GM12878 (cell line): ENCODE data around the gene C17orf113. TPM values are rescaled to one million over a fixed set of nuclear protein-coding genes. Genes with fewer than 3 reads are reported as not detected.

ENCODE experiments used
- ATAC-seq: fragments of 200-7000 bp; cut with Tn5 transposase; 3 replicates; pipeline ENCODE4 v1.9.1; 2020; ENCODE audit warnings: mild to moderate bottlenecking, moderate library complexity
- BruUV-seq: library from RNA; stranded (reverse); fragments of 400-500 nt; replicated peaks from 2 replicates; lab custom pipeline; 2021; lab: Mats Ljungman, UMichigan
- CTCF ChIA-PET: fragments of 300-600 bp; sonication (Branson Sonifier 250); formaldehyde crosslinking; extraction: SDS; loops from one replicate; lab custom pipeline; 2021; ENCODE audit warnings: inconsistent platforms; lab: Yijun Ruan, JAX
- POLR2A ChIA-PET: fragments of 350-600 bp; formaldehyde crosslinking; extraction: SDS; loops from one replicate; lab custom pipeline; 2021; ENCODE audit warnings: inconsistent platforms; lab: Charles Lee
- RAD21 ChIA-PET: fragments of 300-600 bp; sonication (Branson Sonifier 250); formaldehyde crosslinking; loops from one replicate; lab custom pipeline; 2023; ENCODE audit warnings: antibody characterized with exemption; ENCODE audit not compliant: unreplicated experiment; lab: Charles Lee
- SMC1A ChIA-PET: fragments of 300-600 bp; sonication (Branson Sonifier 250); formaldehyde crosslinking; loops from one replicate; lab custom pipeline; 2023; ENCODE audit not compliant: unreplicated experiment, uncharacterized antibody; lab: Charles Lee
- DNase-seq: peaks from one replicate; pipeline ENCODE4 v3.0.0-alpha.2; 2011; ENCODE audit warnings: low read depth, low spot score
- FAIRE-seq: peaks from 3 replicates; lab custom pipeline; 2011; peaks lifted over from hg19 to GRCh38; lab: Jason Lieb, UNC
- H2AFZ ChIP-seq: 2 replicates; pipeline ENCODE4 v1.6.0; 2011; ENCODE audit warnings: low read depth, low read length, control low read depth; ENCODE audit not compliant: control insufficient read depth
- H3K27ac ChIP-seq: 2 replicates; pipeline ENCODE4 v1.5.1; 2011; ENCODE audit warnings: control low read depth; ENCODE audit not compliant: control insufficient read depth, insufficient read depth
- H3K27me3 ChIP-seq, 2 experiments: replicated peaks in 1 of 2; 2 replicates each; pipeline versions ENCODE4 v1.6.0 to v1.6.1; 2011; ENCODE audit warnings: low read length in 1 of 2; ENCODE audit not compliant: control insufficient read depth in 2 of 2, insufficient read depth in 2 of 2
- H3K36me3 ChIP-seq, 2 experiments: 2 replicates each; pipeline ENCODE4 v1.5.1; 2011; ENCODE audit warnings: low read length in 1 of 2; ENCODE audit not compliant: control insufficient read depth in 2 of 2, insufficient read depth in 2 of 2
- H3K4me1 ChIP-seq: 2 replicates; pipeline ENCODE4 v1.6.1; 2011; ENCODE audit warnings: mild to moderate bottlenecking, low read length, moderate library complexity, mixed read lengths; ENCODE audit not compliant: control insufficient read depth, insufficient read depth
- H3K4me2 ChIP-seq: 2 replicates; pipeline ENCODE4 v1.6.0; 2011; ENCODE audit warnings: control low read depth; ENCODE audit not compliant: control insufficient read depth, insufficient read depth
- H3K4me3 ChIP-seq: fragments of 200-600 bp; sonication (generic); 2 replicates; pipeline ENCODE4 v1.5.1; 2016
- H3K79me2 ChIP-seq: 2 replicates; pipeline ENCODE4 v1.6.0; 2011; ENCODE audit warnings: low read length; ENCODE audit not compliant: control insufficient read depth, insufficient read depth
- H3K9ac ChIP-seq: 2 replicates; pipeline ENCODE4 v1.8.0; 2011; ENCODE audit warnings: low read length, control low read depth, mixed read lengths; ENCODE audit not compliant: control insufficient read depth, insufficient read depth
- H3K9me3 ChIP-seq: replicated peaks from 3 replicates; pipeline ENCODE4 v1.5.1; 2011; ENCODE audit warnings: mild to moderate bottlenecking, low read length; ENCODE audit not compliant: control insufficient read depth, insufficient read depth
- H4K20me1 ChIP-seq: 2 replicates; pipeline ENCODE4 v1.6.0; 2011; ENCODE audit not compliant: control insufficient read depth, insufficient read depth
- FOS ChIP-seq: IDR thresholded peaks from 3 replicates; pipeline ENCODE4 v1.6.1; 2011; ENCODE audit warnings: borderline replicate concordance; ENCODE audit not compliant: insufficient read length; ENCODE audit errors: extremely low read depth
- HDAC6 ChIP-seq: fragments of 200-600 bp; sonication (generic); IDR thresholded peaks from one replicate; pipeline ENCODE4 v1.8.0; 2017; ENCODE audit warnings: antibody characterized with exemption; ENCODE audit not compliant: unreplicated experiment
- MEF2B ChIP-seq: fragments of 450-650 bp; IDR thresholded peaks from 2 replicates; pipeline ENCODE4 v1.6.1; 2018; ENCODE audit warnings: mild to moderate bottlenecking, moderate library complexity; ENCODE audit not compliant: partially characterized antibody, poor library complexity, severe bottlenecking
- MLLT1 ChIP-seq: fragments of 450-650 bp; IDR thresholded peaks from 2 replicates; pipeline ENCODE4 v1.6.1; 2016; ENCODE audit warnings: mild to moderate bottlenecking
- MXI1 ChIP-seq: fragments of 150-350 bp; IDR thresholded peaks from 2 replicates; pipeline ENCODE4 v1.6.1; 2011; ENCODE audit warnings: low read depth, mild to moderate bottlenecking, inconsistent platforms, low read length, improper control_type of control experiment
- MYC ChIP-seq: IDR thresholded peaks from 2 replicates; pipeline ENCODE4 v1.6.1; 2011; ENCODE audit warnings: mild to moderate bottlenecking, low read length, moderate library complexity, inconsistent platforms; ENCODE audit not compliant: insufficient read depth, insufficient replicate concordance, insufficient read length, severe bottlenecking
- NRF1 ChIP-seq: conservative IDR thresholded peaks from 2 replicates; pipeline ENCODE4 v1.6.1; 2011; ENCODE audit warnings: mild to moderate bottlenecking, low read depth, low read length, improper control_type of control experiment
- PML ChIP-seq: IDR thresholded peaks from 2 replicates; pipeline ENCODE4 v1.6.1; 2012; ENCODE audit warnings: low read length, inconsistent platforms
- POLR2A ChIP-seq: IDR thresholded peaks from 2 replicates; pipeline ENCODE4 v1.6.1; 2011; ENCODE audit warnings: low read depth, mild to moderate bottlenecking, low read length
- SIX5 ChIP-seq: IDR thresholded peaks from 2 replicates; pipeline ENCODE4 v1.6.1; 2011; ENCODE audit warnings: mild to moderate bottlenecking, low read depth, low read length, moderate library complexity; ENCODE audit not compliant: severe bottlenecking
- SMAD5 ChIP-seq: IDR thresholded peaks from 2 replicates; pipeline ENCODE4 v1.6.1; 2016; ENCODE audit warnings: antibody characterized with exemption, low read depth
- WGBS: methylation state at CpG from one replicate; pipeline ENCODE4 v1.1.6; 2016; ENCODE audit warnings: low lambda C conversion rate; ENCODE audit not compliant: insufficient replicate concordance, insufficient coverage; ENCODE audit errors: missing lambda C conversion rate; 5-methylcytosine and 5-hydroxymethylcytosine counted together
- in situ Hi-C: fragments of 300-500 bp; cut with MboI; formaldehyde crosslinking; loops from 9 replicates; pipeline ENCODE4 v1.14.3; 2018; ENCODE audit warnings: mixed read lengths
- intact Hi-C: fragments of 100-400 bp; cut with micrococcal nuclease; formaldehyde crosslinking; loops from one replicate; pipeline ENCODE4 v1.14.2; 2022; ENCODE audit not compliant: unreplicated experiment
- polyA plus RNA-seq, 11 experiments: library from polyadenylated mRNA; depleted of rRNA in 4 of 11; unstranded in 6 of 11; stranded (reverse) in 5 of 11; fragments of >200 nt; fragmentation: Nextera tagmentation in 4 of 11; fragmentation: Illumina TruSeq in 1 of 11; extraction: Ambion mirVana in 4 of 11; extraction: Trizol in 1 of 11; gene quantifications; 1 replicate in 1 of 11; 2 replicates in 10 of 11; pipeline versions ENCODE4 v1.2.1 to v1.2.3, GENCODE V29; 2011 to 2016; ENCODE audit warnings: inconsistent platforms in 2 of 11, missing spikeins in 2 of 11, low read depth in 1 of 11
- total RNA-seq, 4 experiments: library from RNA; depleted of rRNA in 3 of 4; stranded (reverse); fragments of >200 nt in 3 of 4; fragmentation: Illumina TruSeq in 1 of 4; extraction: Trizol in 1 of 4; gene quantifications; 2 replicates each; pipeline versions ENCODE4 v1.2.1 to v1.2.3, GENCODE V29; 2013 to 2021
- TF ChIP-seq, protein P1 (sequence below): fragments of 450-650 bp; IDR thresholded peaks from 2 replicates; pipeline ENCODE4 v1.6.1; 2018; ENCODE audit warnings: borderline replicate concordance, mild to moderate bottlenecking; ENCODE audit not compliant: partially characterized antibody
- TF ChIP-seq, protein P2 (sequence below): fragments of 450-650 bp; formaldehyde crosslinking; IDR thresholded peaks from 2 replicates; pipeline ENCODE4 v1.5.0; 2022; ENCODE audit warnings: mild to moderate bottlenecking, missing genetic modification characterization
- TF ChIP-seq, protein P3 (sequence below): fragments of 450-650 bp; formaldehyde crosslinking; IDR thresholded peaks from 2 replicates; pipeline ENCODE4 v1.4.0; 2022; ENCODE audit warnings: mild to moderate bottlenecking, moderate library complexity

Gene C17orf113
- total and polyA plus RNA-seq, 10 of the 15 experiments (the other 5 are each of a cell fraction or from before 2014, with no cell fraction given): 0.03 to 0.17 (median 0.08) TPM; not detected in 3

- in situ Hi-C loops: no loop called here
- SMC1A ChIA-PET: no interaction called here
- no peak overlapping the region for H3K9ac ChIP-seq
- H3K79me2 ChIP-seq: no peaks in the 10 kb centered on the region
- H3K36me3 ChIP-seq: no peaks in the 10 kb centered on the region
- H3K4me3 ChIP-seq: no peak overlapping the region
- H3K27me3 ChIP-seq: no peaks in the 10 kb centered on the region
- RAD21 ChIA-PET: no interaction called here
- CTCF ChIA-PET: no interaction called here
- no peak for FAIRE-seq
- peaks cover 11% of the 10 kb centered on the region for H3K4me1 ChIP-seq
- intact Hi-C loops: loop anchor here (5.0 kb wide), 1 partner anchor 33 kb away; no protein-coding TSS in a partner anchor
- ATAC-seq: no peak
- no peak overlapping the region for H3K4me2 ChIP-seq
- H4K20me1 ChIP-seq: no peaks in the 10 kb centered on the region
- peaks cover 8% of the 10 kb centered on the region; the same call in 2 of the 3 replicates for H3K9me3 ChIP-seq
- no TSS peak for BruUV-seq
- 48% methylated on average over 4 of the region's 4 CpGs for WGBS
- POLR2A ChIA-PET: interaction anchor here (1.2 kb wide), 1 partner anchor 12 kb away, joined by 3 read pairs; no protein-coding TSS in a partner anchor
- no peak overlapping the region for H2AFZ ChIP-seq
- no peak overlapping the region for H3K27ac ChIP-seq
- DNase-seq: no peak
- TF ChIP-seq, protein P1, sequence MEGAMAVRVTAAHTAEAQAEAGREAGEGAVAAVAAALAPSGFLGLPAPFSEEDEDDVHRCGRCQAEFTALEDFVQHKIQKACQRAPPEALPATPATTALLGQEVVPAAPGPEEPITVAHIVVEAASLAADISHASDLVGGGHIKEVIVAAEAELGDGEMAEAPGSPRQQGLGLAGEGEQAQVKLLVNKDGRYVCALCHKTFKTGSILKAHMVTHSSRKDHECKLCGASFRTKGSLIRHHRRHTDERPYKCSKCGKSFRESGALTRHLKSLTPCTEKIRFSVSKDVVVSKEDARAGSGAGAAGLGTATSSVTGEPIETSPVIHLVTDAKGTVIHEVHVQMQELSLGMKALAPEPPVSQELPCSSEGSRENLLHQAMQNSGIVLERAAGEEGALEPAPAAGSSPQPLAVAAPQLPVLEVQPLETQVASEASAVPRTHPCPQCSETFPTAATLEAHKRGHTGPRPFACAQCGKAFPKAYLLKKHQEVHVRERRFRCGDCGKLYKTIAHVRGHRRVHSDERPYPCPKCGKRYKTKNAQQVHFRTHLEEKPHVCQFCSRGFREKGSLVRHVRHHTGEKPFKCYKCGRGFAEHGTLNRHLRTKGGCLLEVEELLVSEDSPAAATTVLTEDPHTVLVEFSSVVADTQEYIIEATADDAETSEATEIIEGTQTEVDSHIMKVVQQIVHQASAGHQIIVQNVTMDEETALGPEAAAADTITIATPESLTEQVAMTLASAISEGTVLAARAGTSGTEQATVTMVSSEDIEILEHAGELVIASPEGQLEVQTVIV: no peak
- TF ChIP-seq SMAD5: no peak
- TF ChIP-seq, protein P2, sequence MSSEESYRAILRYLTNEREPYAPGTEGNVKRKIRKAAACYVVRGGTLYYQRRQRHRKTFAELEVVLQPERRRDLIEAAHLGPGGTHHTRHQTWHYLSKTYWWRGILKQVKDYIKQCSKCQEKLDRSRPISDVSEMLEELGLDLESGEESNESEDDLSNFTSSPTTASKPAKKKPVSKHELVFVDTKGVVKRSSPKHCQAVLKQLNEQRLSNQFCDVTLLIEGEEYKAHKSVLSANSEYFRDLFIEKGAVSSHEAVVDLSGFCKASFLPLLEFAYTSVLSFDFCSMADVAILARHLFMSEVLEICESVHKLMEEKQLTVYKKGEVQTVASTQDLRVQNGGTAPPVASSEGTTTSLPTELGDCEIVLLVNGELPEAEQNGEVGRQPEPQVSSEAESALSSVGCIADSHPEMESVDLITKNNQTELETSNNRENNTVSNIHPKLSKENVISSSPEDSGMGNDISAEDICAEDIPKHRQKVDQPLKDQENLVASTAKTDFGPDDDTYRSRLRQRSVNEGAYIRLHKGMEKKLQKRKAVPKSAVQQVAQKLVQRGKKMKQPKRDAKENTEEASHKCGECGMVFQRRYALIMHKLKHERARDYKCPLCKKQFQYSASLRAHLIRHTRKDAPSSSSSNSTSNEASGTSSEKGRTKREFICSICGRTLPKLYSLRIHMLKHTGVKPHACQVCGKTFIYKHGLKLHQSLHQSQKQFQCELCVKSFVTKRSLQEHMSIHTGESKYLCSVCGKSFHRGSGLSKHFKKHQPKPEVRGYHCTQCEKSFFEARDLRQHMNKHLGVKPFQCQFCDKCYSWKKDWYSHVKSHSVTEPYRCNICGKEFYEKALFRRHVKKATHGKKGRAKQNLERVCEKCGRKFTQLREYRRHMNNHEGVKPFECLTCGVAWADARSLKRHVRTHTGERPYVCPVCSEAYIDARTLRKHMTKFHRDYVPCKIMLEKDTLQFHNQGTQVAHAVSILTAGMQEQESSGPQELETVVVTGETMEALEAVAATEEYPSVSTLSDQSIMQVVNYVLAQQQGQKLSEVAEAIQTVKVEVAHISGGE (CRISPR knock-in tag): no peak
- TF ChIP-seq PML: no peak
- TF ChIP-seq MYC: no peak
- no peak for TF ChIP-seq MXI1
- TF ChIP-seq NRF1: no peak
- TF ChIP-seq HDAC6: no peak
- TF ChIP-seq, protein P3, sequence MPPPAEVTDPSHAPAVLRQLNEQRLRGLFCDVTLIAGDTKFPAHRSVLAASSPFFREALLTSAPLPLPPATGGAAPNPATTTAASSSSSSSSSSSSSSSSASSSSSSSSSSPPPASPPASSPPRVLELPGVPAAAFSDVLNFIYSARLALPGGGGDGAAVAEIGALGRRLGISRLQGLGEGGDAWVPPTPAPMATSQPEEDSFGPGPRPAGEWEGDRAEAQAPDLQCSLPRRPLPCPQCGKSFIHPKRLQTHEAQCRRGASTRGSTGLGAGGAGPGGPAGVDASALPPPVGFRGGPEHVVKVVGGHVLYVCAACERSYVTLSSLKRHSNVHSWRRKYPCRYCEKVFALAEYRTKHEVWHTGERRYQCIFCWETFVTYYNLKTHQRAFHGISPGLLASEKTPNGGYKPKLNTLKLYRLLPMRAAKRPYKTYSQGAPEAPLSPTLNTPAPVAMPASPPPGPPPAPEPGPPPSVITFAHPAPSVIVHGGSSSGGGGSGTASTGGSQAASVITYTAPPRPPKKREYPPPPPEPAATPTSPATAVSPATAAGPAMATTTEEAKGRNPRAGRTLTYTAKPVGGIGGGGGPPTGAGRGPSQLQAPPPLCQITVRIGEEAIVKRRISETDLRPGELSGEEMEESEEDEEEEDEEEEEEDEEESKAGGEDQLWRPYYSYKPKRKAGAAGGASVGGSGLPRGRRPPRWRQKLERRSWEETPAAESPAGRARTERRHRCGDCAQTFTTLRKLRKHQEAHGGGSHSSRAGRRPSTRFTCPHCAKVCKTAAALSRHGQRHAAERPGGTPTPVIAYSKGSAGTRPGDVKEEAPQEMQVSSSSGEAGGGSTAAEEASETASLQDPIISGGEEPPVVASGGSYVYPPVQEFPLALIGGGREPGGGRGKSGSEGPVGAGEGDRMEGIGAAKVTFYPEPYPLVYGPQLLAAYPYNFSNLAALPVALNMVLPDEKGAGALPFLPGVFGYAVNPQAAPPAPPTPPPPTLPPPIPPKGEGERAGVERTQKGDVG: no peak
- no peak for TF ChIP-seq MLLT1
- no peak for TF ChIP-seq MEF2B
- TF ChIP-seq POLR2A: no peak
- no peak for TF ChIP-seq SIX5
- TF ChIP-seq FOS: no peak
Observed at GRCh38 chr17:42060231-42060630, 9.8 kb upstream of the C17orf113 start.
